ENCODE results near the gene IGLL5.

IGLL5 gene

DNA sequence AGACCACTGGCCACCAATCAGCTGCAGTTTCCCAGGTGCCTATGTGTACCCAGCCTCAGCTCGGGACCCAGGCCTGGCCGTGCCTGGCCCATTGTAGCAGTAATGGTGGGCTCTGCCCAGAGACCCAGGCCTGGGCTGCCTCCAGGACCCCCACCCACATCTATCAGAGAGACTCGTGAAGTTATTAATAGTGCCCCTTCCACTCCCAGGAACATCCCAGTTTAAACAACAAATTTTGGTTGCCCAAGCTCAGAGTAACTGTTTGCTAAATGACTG is 42.5 kb downstream of the IGLL5 start:
- H3K9me3 Mint-ChIP-seq: no peaks in the 10 kb centered on the region
- H3K4me1 Mint-ChIP-seq (ENCODE audit: low read depth in 2 of 2): peaks cover 14 to 37% of the 10 kb centered on the region in 2 donors
- ATAC-seq (replicated peaks) (no peak), DNase-seq (no peak)
- no peaks in the 10 kb centered on the region for H3K36me3 Mint-ChIP-seq (ENCODE audit: insufficient read depth)
- H3K27ac Mint-ChIP-seq: peak overlapping the region in 1 of 2 donors; percentile 94
- H3K4me3 Mint-ChIP-seq: no peak overlapping the region
- no peaks in the 10 kb centered on the region for H3K27me3 Mint-ChIP-seq

DNA sequence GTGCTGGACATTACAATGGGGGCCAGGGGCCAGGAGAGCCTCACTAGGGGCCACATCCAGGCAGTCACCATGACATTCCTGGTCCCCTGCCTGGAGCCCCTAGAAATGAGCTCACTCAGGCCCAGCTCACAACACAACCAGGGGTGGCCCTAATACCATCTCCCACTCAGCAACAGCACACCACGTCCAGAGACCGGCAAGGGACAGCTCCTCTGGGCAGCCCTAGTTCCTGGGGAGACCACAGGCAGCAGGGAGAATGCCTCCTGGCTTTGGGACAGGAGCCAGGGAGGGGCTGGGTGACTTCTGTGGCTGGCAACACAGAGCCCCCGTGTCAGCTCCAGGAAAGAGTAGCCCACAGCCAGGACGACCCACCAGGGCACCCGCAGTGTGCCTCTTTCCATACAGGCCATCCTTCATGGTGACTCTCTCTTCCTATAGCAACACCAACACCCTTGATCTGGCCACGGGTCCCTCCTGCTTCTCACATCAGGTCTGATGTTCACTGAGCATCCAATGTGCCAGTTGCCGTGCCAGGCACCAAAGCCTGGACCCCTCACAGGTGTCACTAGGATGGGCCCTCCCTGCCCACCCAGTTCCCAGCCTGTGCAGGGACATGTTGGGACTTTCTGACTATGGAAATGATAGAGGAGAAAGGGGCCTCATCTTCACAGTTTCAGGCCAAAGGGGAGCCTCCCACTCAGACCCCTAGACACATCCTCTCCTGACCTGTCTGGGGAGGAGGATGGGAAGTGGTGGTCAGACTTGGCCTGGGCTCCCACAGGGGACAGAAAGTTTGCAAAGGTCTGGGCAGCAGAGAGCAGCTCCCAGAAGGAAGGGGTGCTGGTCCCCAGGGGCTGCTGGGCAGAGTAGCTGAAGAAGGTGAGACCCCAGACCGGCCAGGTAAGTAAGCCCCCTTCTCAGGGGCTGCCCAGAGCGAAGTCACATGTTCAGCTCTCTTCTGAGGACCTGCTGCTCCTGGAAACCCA is 43.2 kb downstream of the IGLL5 start:
- Mint-ChIP-seq H3K4me3 (no peak overlapping the region), H3K9me3 (no peaks in the 10 kb centered on the region), H3K27me3 (no peaks in the 10 kb centered on the region), H3K36me3 (ENCODE audit: insufficient read depth) (no peaks in the 10 kb centered on the region), H3K27ac (peak overlapping the region; percentile 71 to 87), H3K4me1 (ENCODE audit: low read depth in 2 of 2) (peaks cover 14 to 40% of the 10 kb centered on the region in 2 donors)
- DNase-seq (no peak), ATAC-seq (replicated peaks) (no peak)

DNA sequence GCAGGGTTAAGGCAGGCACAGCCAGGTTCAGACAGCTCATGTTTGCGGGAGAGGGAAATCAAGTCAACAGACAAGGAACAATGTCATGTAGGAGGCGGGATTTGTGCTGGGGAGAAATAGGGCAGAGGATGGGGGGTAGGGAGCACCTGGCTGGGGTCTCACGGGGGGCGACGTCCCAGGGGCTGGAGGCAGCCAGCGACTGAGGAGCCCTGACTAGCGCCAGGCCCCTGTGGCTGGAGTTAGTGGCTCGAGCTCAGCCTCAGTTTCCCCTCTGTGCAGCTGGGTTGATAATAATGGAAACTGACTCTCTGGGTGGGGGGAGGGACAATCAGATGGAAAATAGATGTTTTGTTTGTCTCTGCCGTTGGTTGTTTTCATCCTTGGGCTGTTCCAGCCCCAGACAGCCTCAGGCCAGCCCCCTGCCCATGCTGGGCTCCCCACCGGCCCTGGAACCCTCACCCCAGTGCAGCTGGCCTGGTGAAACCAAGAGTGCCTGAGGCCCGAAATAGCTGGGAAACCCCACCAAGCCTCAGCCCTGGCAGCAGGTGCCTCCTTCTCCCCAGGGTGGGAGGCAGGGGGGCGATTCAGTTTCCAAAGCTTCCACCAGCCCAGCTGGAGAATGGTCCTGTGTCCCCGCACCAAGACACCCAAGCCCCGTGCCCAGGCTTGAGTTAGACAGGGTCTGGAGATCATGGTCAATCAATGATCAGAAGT is 44.1 kb downstream of the IGLL5 start:
- Mint-ChIP-seq H3K36me3 (ENCODE audit: insufficient read depth) (no peaks in the 10 kb centered on the region), H3K4me1 (ENCODE audit: low read depth in 2 of 2) (peaks cover 14 to 34% of the 10 kb centered on the region in 2 donors), H3K27ac (peak overlapping the region; percentile 71 to 87), H3K27me3 (no peaks in the 10 kb centered on the region), H3K9me3 (no peaks in the 10 kb centered on the region), H3K4me3 (no peak overlapping the region)
- no peak for DNase-seq
- no peak for ATAC-seq (replicated peaks)

DNA sequence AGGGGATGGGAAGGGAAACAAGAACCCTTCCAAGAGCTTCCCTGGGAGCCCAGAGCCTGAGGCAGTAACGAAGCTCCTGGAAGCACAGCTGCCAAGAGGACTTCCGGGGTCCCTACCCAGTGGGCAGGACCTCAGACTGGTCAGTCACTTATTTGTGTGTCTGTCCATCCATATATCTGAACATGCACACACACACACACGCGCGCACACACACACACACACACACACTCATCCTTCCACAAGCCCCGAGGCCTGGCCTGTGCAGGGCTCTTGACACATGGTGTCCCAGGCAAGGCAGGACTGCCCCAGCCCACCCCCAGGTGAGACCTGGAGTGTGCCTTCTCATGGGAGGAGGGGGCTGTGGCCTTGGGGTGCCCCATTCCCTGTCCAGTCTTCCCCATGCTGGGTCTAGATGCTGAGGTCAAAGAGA is 44.9 kb downstream of the IGLL5 start:
- no peaks in the 10 kb centered on the region for H3K9me3 Mint-ChIP-seq
- DNase-seq: no peak
- no peak overlapping the region for H3K27ac Mint-ChIP-seq
- no peaks in the 10 kb centered on the region for H3K27me3 Mint-ChIP-seq
- H3K36me3 Mint-ChIP-seq (ENCODE audit: insufficient read depth): no peaks in the 10 kb centered on the region
- H3K4me3 Mint-ChIP-seq: no peak overlapping the region
- peaks cover 10 to 28% of the 10 kb centered on the region in 2 donors for H3K4me1 Mint-ChIP-seq (ENCODE audit: low read depth in 2 of 2)
- ATAC-seq (replicated peaks): no peak

DNA sequence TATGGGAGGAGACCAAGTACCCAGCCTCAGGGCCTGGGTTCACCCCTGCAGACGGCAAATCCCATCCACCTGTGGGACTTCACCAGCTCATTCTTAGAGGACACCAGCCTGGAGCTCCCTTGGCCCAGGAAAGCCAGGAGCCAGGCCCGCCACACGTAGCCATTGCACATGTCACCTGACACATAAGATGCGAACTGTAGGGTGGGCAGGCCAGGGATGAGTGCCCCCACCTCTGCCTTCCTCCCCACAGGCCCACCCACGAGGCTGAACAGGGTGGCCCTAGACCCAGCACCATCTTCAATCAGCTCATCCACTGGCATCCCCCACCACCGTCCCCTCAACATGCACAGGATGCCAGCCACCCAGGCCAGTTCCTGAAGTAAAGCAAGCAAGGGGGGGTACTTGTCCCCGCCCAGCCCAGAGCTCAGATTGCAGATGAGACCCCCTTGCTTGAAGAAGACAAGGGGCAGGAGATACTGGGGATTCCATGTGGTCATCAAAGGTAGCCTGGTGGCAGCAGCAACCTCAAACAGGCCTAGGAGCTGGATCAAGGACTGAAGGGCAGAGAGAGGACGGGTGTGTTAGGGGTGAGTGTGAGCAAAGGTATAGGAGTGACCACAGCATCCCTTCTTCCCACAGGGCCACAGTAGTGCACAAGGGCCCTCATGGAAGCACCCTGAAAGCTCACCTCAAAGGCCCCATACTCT is 45.6 kb downstream of the IGLL5 start:
- no peak for DNase-seq
- no peak for ATAC-seq (replicated peaks)
- Mint-ChIP-seq H3K27me3 (no peaks in the 10 kb centered on the region), H3K36me3 (ENCODE audit: insufficient read depth) (no peaks in the 10 kb centered on the region), H3K4me1 (ENCODE audit: low read depth in 2 of 2) (peaks cover 8 to 21% of the 10 kb centered on the region in 2 donors), H3K4me3 (no peak overlapping the region), H3K9me3 (no peaks in the 10 kb centered on the region), H3K27ac (peak overlapping the region; percentile 25 to 68)

DNA sequence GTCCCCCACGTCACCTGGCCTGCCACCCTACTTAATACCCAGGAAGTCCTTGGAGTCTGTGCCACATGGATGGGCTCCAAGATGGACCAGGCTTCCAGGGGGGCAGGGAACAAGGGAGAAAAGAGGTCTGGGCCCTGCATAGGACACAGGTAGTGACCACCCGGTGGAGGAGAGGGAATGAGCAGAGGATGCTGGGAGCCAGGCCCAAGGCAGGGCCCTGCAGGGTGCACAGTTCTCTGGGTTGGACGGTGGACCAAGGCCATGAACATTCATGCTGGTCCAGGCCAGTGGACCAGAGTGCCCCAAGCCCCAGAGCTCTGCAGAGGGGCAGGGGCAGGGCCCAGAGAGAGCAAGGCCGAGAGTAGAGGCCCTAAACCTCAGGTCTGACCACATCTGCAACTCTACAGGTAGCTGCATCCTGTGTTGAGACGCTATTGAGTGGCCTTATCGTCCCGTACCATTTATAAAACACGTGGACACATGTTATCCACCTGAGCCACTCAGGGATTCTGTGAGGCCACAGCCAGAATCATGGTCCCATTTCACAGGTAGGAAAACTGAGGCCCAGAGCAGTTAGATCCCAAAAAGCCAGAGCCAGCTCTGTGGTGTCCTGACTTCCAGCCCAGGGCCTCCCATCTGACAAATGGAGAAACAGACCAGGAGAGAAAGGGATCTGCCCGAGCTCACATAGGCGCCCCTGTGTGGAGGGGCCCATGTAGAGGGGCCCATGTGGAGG is 46.4 kb downstream of the IGLL5 start:
- H3K4me1 Mint-ChIP-seq (ENCODE audit: low read depth in 2 of 2): peaks cover under 1 to 15% of the 10 kb centered on the region in 2 donors
- no peaks in the 10 kb centered on the region for H3K36me3 Mint-ChIP-seq (ENCODE audit: insufficient read depth)
- peak overlapping the region; percentile 56 to 68 for H3K27ac Mint-ChIP-seq
- no peaks in the 10 kb centered on the region for H3K27me3 Mint-ChIP-seq
- H3K9me3 Mint-ChIP-seq: no peaks in the 10 kb centered on the region
- DNase-seq (no peak), ATAC-seq (replicated peaks) (no peak)
- H3K4me3 Mint-ChIP-seq: no peak overlapping the region

DNA sequence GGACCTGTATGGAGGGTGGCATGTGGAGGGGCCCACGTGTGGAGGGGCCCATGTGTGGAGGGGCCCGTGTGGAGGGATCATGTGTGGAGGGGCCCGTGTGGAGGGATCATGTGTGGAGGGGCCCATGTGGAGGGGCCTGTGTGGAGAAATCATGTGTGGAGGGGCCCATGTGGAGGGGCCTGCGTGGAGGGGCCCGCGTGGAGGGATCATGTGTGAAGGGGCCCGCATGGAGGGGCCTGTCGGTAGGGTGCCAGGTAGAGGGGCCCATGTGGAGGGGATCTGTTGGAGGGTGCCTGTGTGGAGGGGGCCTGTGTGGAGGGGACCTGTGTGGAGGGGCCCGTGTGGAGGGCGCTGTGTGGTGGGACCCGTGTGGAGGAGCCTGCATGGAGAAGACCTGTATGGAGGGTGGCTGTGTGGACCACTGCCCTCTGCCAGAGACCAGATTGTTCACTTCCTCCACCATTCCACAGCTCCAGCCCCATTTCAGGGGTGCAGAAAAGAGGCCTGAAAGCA is 47.0 kb downstream of the IGLL5 start:
- Mint-ChIP-seq H3K27ac (peak overlapping the region in 1 of 2 donors; percentile 56), H3K27me3 (no peaks in the 10 kb centered on the region), H3K4me3 (no peak overlapping the region), H3K4me1 (ENCODE audit: low read depth in 2 of 2) (peaks cover 0 to 10% of the 10 kb centered on the region in 2 donors), H3K36me3 (ENCODE audit: insufficient read depth) (no peaks in the 10 kb centered on the region), H3K9me3 (no peaks in the 10 kb centered on the region)
- ATAC-seq (replicated peaks) (no peak), DNase-seq (no peak)

DNA sequence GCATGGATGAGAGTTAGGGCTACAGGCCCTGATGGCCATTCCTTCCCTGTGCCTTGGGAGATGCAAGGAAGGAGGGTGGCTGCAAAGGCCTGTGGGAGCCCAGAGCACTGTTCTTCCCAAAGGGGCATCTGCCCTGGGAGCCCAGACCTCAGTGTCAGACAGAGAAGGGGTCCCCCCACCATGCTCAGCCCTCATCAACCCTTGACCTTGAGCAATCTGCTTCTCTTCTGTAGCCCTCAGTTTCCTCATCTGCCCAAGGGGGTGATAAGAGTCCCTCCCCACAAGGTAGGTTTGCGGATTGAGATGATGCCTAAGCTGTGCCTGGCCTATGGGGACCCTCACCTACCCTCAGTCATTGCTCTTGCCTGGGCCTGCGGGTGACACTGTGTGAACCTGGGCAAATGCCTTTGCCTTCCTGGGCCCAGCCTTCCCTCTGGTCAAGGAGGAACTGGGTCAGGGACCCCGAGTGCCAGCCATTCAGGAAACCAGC is 47.5 kb downstream of the IGLL5 start:
- no peaks in the 10 kb centered on the region for H3K36me3 Mint-ChIP-seq (ENCODE audit: insufficient read depth)
- peaks cover 0 to 7% of the 10 kb centered on the region in 2 donors for H3K4me1 Mint-ChIP-seq (ENCODE audit: low read depth in 2 of 2)
- H3K9me3 Mint-ChIP-seq: no peaks in the 10 kb centered on the region
- H3K27ac Mint-ChIP-seq: no peak overlapping the region
- DNase-seq: no peak
- H3K27me3 Mint-ChIP-seq: no peaks in the 10 kb centered on the region
- ATAC-seq (replicated peaks): peak; percentile 8
- H3K4me3 Mint-ChIP-seq: no peak overlapping the region

DNA sequence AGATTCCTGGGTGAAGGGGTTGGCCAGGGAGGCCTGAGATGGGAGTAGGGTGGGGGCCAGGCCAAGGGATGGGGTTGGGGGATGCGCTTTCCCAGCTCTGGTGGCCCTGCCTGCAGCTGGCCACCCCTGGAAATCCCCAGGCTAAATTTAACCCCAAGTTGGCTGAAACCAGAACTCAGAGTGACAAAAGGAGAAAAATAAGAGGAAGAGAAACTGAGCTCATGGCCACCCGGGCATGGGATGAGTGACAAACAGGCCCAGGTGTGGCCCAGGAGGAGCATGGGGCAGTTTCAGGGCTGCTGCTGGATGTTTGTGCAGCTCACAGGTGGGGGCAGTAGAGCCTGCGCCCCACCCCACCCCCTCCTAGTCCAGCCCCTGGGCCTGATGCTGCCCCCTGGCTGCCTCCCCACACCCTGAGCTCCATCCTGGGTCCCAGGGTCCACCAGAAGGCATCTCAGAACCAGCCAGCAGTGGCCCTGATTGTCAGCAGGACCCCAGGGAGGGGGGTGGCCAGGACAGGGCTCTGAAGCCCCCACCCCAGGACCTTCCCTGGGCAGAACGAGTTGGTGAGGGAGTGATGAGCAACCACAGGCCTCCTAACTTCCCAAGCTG is 48.0 kb downstream of the IGLL5 start:
- no peaks in the 10 kb centered on the region for H3K9me3 Mint-ChIP-seq
- DNase-seq (no peak), ATAC-seq (replicated peaks) (peak; percentile 72)
- peaks cover 3 to 9% of the 10 kb centered on the region in 2 donors for H3K4me1 Mint-ChIP-seq (ENCODE audit: low read depth in 2 of 2)
- no peaks in the 10 kb centered on the region for H3K36me3 Mint-ChIP-seq (ENCODE audit: insufficient read depth)
- H3K4me3 Mint-ChIP-seq: no peak overlapping the region
- no peak overlapping the region for H3K27ac Mint-ChIP-seq
- H3K27me3 Mint-ChIP-seq: no peaks in the 10 kb centered on the region

DNA sequence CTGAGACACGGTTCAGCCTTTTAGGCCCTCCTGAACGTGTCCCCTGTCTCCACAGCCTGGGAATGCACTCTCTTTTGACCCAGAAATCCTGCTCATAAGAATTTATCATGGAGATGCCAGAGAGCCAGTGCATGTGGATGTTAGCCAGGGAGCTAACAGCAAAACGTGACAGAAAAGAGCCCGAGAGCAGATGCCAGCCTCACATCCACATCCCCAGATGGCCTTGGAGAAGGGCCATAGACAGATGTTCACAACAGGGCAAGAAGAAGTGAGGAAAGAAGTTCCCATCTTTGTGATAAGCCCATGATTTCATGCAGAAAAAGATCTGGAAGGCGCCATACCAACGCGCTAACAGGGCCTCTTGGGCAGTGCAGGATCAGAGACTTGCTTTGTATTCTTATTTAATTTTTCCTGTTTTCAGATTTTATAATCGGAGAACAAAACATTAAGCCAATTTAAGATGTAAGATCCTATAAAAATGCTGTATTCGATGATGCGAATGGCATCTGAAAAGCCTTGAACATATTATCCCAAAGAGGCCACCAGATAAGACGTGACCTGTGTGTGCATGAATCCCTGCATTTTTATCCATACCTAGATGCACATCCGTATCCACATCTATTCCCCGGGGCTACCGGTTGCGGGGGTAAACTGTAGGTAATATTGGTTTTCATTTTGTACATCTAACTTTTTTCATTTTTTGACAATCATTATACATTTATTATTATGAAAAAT is 48.7 kb downstream of the IGLL5 start:
- Mint-ChIP-seq H3K27ac (no peak overlapping the region), H3K36me3 (ENCODE audit: insufficient read depth) (no peaks in the 10 kb centered on the region), H3K9me3 (no peaks in the 10 kb centered on the region), H3K4me1 (ENCODE audit: low read depth in 2 of 2) (peaks cover 4 to 6% of the 10 kb centered on the region in 2 donors), H3K4me3 (no peak overlapping the region), H3K27me3 (no peaks in the 10 kb centered on the region)
- no peak for ATAC-seq (replicated peaks)
- DNase-seq: no peak

DNA sequence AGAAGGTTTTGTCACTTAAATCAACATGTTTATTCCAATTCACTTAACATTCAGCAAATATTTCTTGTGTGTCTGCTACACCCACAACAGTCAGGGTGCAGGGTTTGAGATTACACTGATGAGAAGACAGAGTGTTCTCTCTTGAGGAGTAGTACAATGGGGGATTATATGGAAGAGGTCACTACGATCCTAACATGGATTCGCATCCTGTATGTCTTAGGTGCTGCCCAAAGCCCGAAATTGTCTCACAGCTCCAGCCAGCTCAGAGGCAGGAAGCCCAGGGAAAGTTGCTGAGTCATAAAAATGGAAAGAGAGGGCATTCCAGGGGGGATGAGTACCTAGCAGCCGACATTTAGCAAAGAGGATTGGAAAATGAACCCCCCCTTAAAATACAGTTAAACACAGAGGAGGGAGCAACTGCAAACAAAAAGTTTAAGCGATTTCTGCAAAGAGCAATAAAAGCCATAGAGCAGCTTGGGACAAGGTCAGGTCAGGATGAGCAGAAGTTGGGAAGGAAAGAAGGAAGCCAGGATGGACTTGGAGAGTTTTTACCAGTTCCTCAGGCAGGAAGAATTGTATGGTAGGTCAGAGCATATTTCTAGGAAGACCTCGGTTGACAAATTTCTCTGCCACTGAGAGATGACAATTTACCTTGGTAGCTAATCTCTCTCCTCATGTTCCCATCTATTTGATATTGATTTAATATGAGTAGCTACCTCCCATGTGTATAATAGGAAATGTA is 49.5 kb downstream of the IGLL5 start:
- Mint-ChIP-seq H3K4me1 (ENCODE audit: low read depth in 2 of 2) (peaks cover 4 to 5% of the 10 kb centered on the region in 2 donors), H3K36me3 (ENCODE audit: insufficient read depth) (no peaks in the 10 kb centered on the region), H3K27me3 (no peaks in the 10 kb centered on the region), H3K27ac (no peak overlapping the region), H3K9me3 (no peaks in the 10 kb centered on the region), H3K4me3 (no peak overlapping the region)
- ATAC-seq (replicated peaks) (no peak), DNase-seq (no peak)
